B cell (primary cell): ENCODE results near the gene SFT2D2. TPM values are rescaled to one million over a fixed set of nuclear protein-coding genes. Genes with fewer than 3 reads are reported as not detected.

ENCODE experiments used
- ATAC-seq: fragments of 200-7000 bp; cut with Tn5 transposase; one replicate; pipeline ENCODE4 v1.10.0; 2021; ENCODE audit warnings: low read depth, mild to moderate bottlenecking, moderate number of reproducible peaks, moderate library complexity
- CTCF ChIA-PET: fragments of 350-600 bp; sonication (Branson Sonifier 250); formaldehyde crosslinking; loops from one replicate; lab custom pipeline; 2021; ENCODE audit warnings: antibody characterized with exemption, inconsistent platforms; lab: Charles Lee
- POLR2A ChIA-PET: fragments of 350-600 bp; sonication (Branson Sonifier 250); formaldehyde crosslinking; loops from one replicate; lab custom pipeline; 2021; ENCODE audit warnings: antibody characterized with exemption; lab: Charles Lee
- DNase-seq: peaks from one replicate; pipeline ENCODE4 v3.0.0; 2013
- H2AFZ ChIP-seq: 2 replicates; pipeline ENCODE4 v1.6.1; 2012; ENCODE audit warnings: mild to moderate bottlenecking, low read depth, low read length; ENCODE audit not compliant: insufficient read depth, poor library complexity, severe bottlenecking
- H3K27ac ChIP-seq, 2 donors: 1 replicate in 1 of 2; 2 replicates in 1 of 2; pipeline ENCODE4 v1.5.1; 2012 to 2013; ENCODE audit warnings: low read length in 2 of 2, mild to moderate bottlenecking in 2 of 2, moderate library complexity in 1 of 2
- H3K27me3 ChIP-seq, 4 experiments: fragments of 200-600 bp in 1 of 4; sonication (generic) in 1 of 4; replicated peaks in 1 of 4; 1 replicate in 2 of 4; 2 replicates in 2 of 4; pipeline versions ENCODE4 v1.6.1 to v1.7.0; 2013 to 2016; ENCODE audit warnings: low read length in 3 of 4, mild to moderate bottlenecking in 2 of 4, mixed read lengths in 1 of 4, moderate library complexity in 1 of 4; ENCODE audit not compliant: insufficient read depth in 4 of 4, control insufficient read depth in 3 of 4; ENCODE audit errors: control extremely low read depth in 1 of 4
- H3K36me3 ChIP-seq, 2 experiments: replicated peaks in 1 of 2; 1 replicate in 1 of 2; 2 replicates in 1 of 2; pipeline versions ENCODE4 v1.6.1 to v1.7.1; 2013; ENCODE audit warnings: low read length in 1 of 2; ENCODE audit not compliant: insufficient read depth in 2 of 2, control insufficient read depth in 1 of 2; ENCODE audit errors: control extremely low read depth in 1 of 2, extremely low read depth in 1 of 2
- H3K4me1 ChIP-seq, 2 donors: fragments of 200-600 bp in 1 of 2; sonication (generic) in 1 of 2; 1 replicate in 1 of 2; 2 replicates in 1 of 2; pipeline versions ENCODE4 v1.5.1 to v1.6.1; 2013 to 2017; ENCODE audit warnings: low read length in 2 of 2; ENCODE audit not compliant: control insufficient read depth in 2 of 2, insufficient read depth in 2 of 2
- H3K4me2 ChIP-seq: replicated peaks from 2 replicates; pipeline ENCODE3; 2012; ENCODE audit warnings: mild to moderate bottlenecking, low read depth, low read length; ENCODE audit not compliant: poor library complexity, severe bottlenecking
- H3K4me3 ChIP-seq, 5 experiments: fragments of 200-600 bp in 1 of 5; sonication (generic) in 1 of 5; 1 replicate in 3 of 5; 2 replicates in 2 of 5; pipeline versions ENCODE4 v1.5.1 to v1.7.0; 2011 to 2016; ENCODE audit warnings: low read length in 4 of 5, mild to moderate bottlenecking in 4 of 5, low read depth in 2 of 5, control low read depth in 1 of 5, moderate library complexity in 1 of 5; ENCODE audit not compliant: insufficient read depth in 1 of 5; ENCODE audit errors: control extremely low read depth in 1 of 5, extremely low read depth in 1 of 5
- H3K79me2 ChIP-seq: fragments of 200-600 bp; sonication (generic); one replicate; pipeline ENCODE4 v1.6.0; 2016; ENCODE audit warnings: low read length; ENCODE audit not compliant: control insufficient read depth, insufficient read depth
- H3K9ac ChIP-seq: fragments of 200-600 bp; sonication (generic); 2 replicates; pipeline ENCODE4 v1.6.1; 2017; ENCODE audit warnings: mild to moderate bottlenecking, low read length, moderate library complexity
- H3K9me3 ChIP-seq, 3 donors: one replicate each; pipeline versions ENCODE4 v1.6.1 to v1.7.1; 2013; ENCODE audit warnings: low read length in 2 of 3; ENCODE audit not compliant: control insufficient read depth in 2 of 3, insufficient read depth in 1 of 3; ENCODE audit errors: control extremely low read depth in 1 of 3
- H4K20me1 ChIP-seq: 2 replicates; pipeline ENCODE4 v1.6.0; 2012; ENCODE audit warnings: mild to moderate bottlenecking, low read length; ENCODE audit not compliant: insufficient read depth, control insufficient read depth, poor library complexity, severe bottlenecking
- H3K27ac Mint-ChIP-seq: one replicate; pipeline ENCODE4 v1.8.0; 2021; ENCODE audit warnings: mixed read lengths
- H3K27me3 Mint-ChIP-seq: one replicate; pipeline ENCODE4 v1.8.0; 2021; ENCODE audit warnings: mixed read lengths
- H3K4me1 Mint-ChIP-seq: one replicate; pipeline ENCODE4 v1.8.0; 2021; ENCODE audit warnings: mixed read lengths
- H3K4me3 Mint-ChIP-seq: one replicate; pipeline ENCODE4 v1.8.0; 2021; ENCODE audit warnings: mixed read lengths
- H3K9me3 Mint-ChIP-seq: one replicate; pipeline ENCODE4 v1.8.0; 2022; ENCODE audit warnings: mixed read lengths; ENCODE audit not compliant: insufficient read depth
- CTCF ChIP-seq: fragments of 200-600 bp; IDR thresholded peaks from one replicate; pipeline ENCODE4 v1.8.0; 2022; ENCODE audit warnings: antibody characterized with exemption, mild to moderate bottlenecking
- EZH2 ChIP-seq: IDR thresholded peaks from 2 replicates; pipeline ENCODE4 v1.6.1; 2012; ENCODE audit warnings: borderline replicate concordance, low read depth, mild to moderate bottlenecking, moderate library complexity, low read length; ENCODE audit not compliant: insufficient read depth, poor library complexity, severe bottlenecking
- WGBS: methylation state at CpG from one replicate; pipeline ENCODE4 v1.1.5; 2013; ENCODE audit warnings: missing lambda C conversion rate; ENCODE audit not compliant: insufficient coverage; 5-methylcytosine and 5-hydroxymethylcytosine counted together
- intact Hi-C: fragments of 100-400 bp; cut with micrococcal nuclease; formaldehyde crosslinking; loops from one replicate; pipeline ENCODE4 v1.10.0; 2022
- polyA plus RNA-seq: library from polyadenylated mRNA; depleted of rRNA; stranded (reverse); fragments of >200 nt; gene quantifications from 2 replicates; pipeline ENCODE4 v1.2.3, GENCODE V29; 2012
- total RNA-seq, 2 donors: library from RNA; stranded (reverse); fragments of 120-200 nt in 1 of 2; gene quantifications; 1 replicate in 1 of 2; 2 replicates in 1 of 2; pipeline versions ENCODE4 v1.2.3 to v1.2.4, GENCODE V29; 2013 to 2022

SFT2D2 gene
- total and polyA plus RNA-seq, 2 donors (not counting 1 experiment from before 2014, with no cell fraction given): 13.0 to 68.3 TPM

GRCh38 chr1:168273575-168273974 lies 47.8 kb downstream of the SFT2D2 start:
- H3K4me3 Mint-ChIP-seq: no peak overlapping the region
- Histone ChIP-seq H3K4me1 (peaks cover 0 to 3% of the 10 kb centered on the region in 2 donors), H4K20me1 (no peaks in the 10 kb centered on the region), H3K9me3 (peaks cover 0 to 3% (median 0%) of the 10 kb centered on the region in 3 donors), H3K4me3 (no peak overlapping the region), H3K9ac (no peak overlapping the region), H3K36me3 (no peaks in the 10 kb centered on the region), H3K27me3 (no peaks in the 10 kb centered on the region), H2AFZ (no peak overlapping the region), H3K4me2 (no peak overlapping the region), H3K79me2 (peaks cover 6% of the 10 kb centered on the region), H3K27ac (no peak overlapping the region)
- peaks cover 10% of the 10 kb centered on the region for H3K4me1 Mint-ChIP-seq
- H3K27ac Mint-ChIP-seq: no peak overlapping the region
- DNase-seq (no peak), ATAC-seq (no peak)
- intact Hi-C loops: no loop called here
- TF ChIP-seq EZH2 (no peak), CTCF (no peak)
- peaks cover 8% of the 10 kb centered on the region for H3K9me3 Mint-ChIP-seq
- WGBS: no CpG with 5 or more reads among the region's 1 CpG
- no peaks in the 10 kb centered on the region for H3K27me3 Mint-ChIP-seq
- CTCF ChIA-PET: no interaction called here
- POLR2A ChIA-PET: no interaction called here

GRCh38 chr1:168279253-168279652 lies 53.4 kb downstream of the SFT2D2 start:
- no peak overlapping the region for H3K9ac ChIP-seq

More at GRCh38 chr1:168279253-168279652, 53.4 kb downstream of the SFT2D2 start:
- Histone ChIP-seq H3K4me3 (no peak overlapping the region), H2AFZ (no peak overlapping the region), H3K4me2 (no peak overlapping the region), H3K27ac (no peak overlapping the region), H3K4me1 (no peaks in the 10 kb centered on the region), H3K79me2 (peaks cover 10% of the 10 kb centered on the region), H3K27me3 (no peaks in the 10 kb centered on the region), H4K20me1 (no peaks in the 10 kb centered on the region), H3K36me3 (no peaks in the 10 kb centered on the region), H3K9me3 (no peaks in the 10 kb centered on the region)
- DNase-seq: no peak
- CTCF ChIA-PET: interaction anchor here (1.1 kb wide), 1 partner anchor 63 kb away, joined by 4 read pairs; no protein-coding TSS in a partner anchor
- Mint-ChIP-seq H3K4me3 (no peak overlapping the region), H3K27me3 (no peaks in the 10 kb centered on the region), H3K4me1 (no peaks in the 10 kb centered on the region), H3K27ac (no peak overlapping the region), H3K9me3 (peaks cover 2% of the 10 kb centered on the region)
- ATAC-seq: no peak
- TF ChIP-seq EZH2: no peak
- no peak for TF ChIP-seq CTCF
- WGBS: 100% methylated on average over 1 of the region's 1 CpG
- POLR2A ChIA-PET: no interaction called here
- intact Hi-C loops: no loop called here
